Nephron (organoid): ENCODE results near the gene GET3.
"Not testable (repeated sequence)": the region's sequence is repeated elsewhere in the genome, so short reads cannot be mapped to it uniquely, and the experiment has no call there.

Experiments
- H3K27ac Mint-ChIP-seq, 3 experiments: 2 replicates each; pipeline ENCODE4 v1.8.0; 2020; ENCODE audit warnings: mixed read lengths in 3 of 3, mild to moderate bottlenecking in 2 of 3, moderate library complexity in 1 of 3
- H3K27me3 Mint-ChIP-seq: 2 replicates; pipeline ENCODE4 v1.8.0; 2021; ENCODE audit warnings: low read depth, mild to moderate bottlenecking, moderate library complexity, mixed read lengths
- H3K36me3 Mint-ChIP-seq: 2 replicates; pipeline ENCODE4 v1.8.0; 2020; ENCODE audit warnings: low read depth, mixed read lengths
- H3K4me1 Mint-ChIP-seq: 2 replicates; pipeline ENCODE4 v1.8.0; 2020; ENCODE audit warnings: mixed read lengths
- H3K4me3 Mint-ChIP-seq, 3 experiments: 2 replicates each; pipeline ENCODE4 v1.8.0; 2020; ENCODE audit warnings: mild to moderate bottlenecking in 3 of 3, mixed read lengths in 3 of 3, moderate library complexity in 2 of 3
- H3K9me3 Mint-ChIP-seq: 2 replicates; pipeline ENCODE4 v1.8.0; 2020; ENCODE audit warnings: mixed read lengths
- TF ChIP-seq, protein P1 (sequence below), 3 experiments: fragments of 200-600 bp; sonication (generic); IDR thresholded peaks; one replicate each; pipeline ENCODE4 v1.5.0; 2021; ENCODE audit warnings: antibody characterized with exemption in 3 of 3; ENCODE audit not compliant: unreplicated experiment in 3 of 3

Gene GET3

DNA sequence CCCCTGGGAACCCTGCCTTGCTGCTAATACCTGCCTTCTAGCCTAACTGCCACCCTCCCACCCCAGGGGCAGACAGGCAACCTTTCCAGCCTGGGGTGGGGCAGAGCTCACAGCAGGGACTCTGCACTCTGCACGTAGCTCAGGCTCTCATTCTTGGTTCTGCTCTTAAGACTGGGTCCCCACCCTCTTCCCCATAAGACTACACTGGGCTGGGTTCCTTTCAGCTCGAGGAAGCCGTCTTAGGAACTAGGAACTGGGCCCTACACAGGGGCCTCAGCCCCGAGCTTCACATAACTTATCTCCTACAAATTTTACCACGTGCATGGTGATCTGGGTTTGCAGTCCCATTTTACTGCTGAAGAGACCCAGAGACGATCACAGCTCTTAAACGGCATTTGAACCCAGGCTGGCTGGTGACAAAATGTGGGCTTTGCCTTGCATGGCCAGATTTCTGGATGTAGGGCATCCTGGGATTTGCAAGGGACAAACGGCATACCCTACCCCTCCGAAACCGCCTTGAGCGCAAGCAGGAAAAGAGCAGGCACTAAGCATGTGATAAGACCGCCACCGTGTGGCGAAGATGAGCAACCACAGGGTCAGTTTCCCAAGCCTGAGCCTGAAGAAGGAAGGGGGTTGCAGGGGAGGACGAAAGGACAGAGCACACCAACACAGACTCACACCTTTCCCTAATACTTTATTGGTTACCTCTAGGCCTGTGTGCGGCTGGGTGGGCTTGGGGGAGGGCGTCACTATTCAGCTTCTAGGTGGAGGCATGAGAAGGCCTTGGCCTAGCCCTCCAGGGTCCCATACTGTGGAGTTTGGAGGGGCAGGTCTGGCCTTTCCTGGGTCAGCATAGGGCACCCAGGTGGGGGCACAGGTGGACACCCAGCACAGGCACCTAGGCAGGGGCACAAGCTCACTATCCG is 59.1 kb downstream of the GET3 start:
- H3K27ac Mint-ChIP-seq, result peak overlapping the region; percentile 31 to 72 (median 66)
- TF ChIP-seq, protein P1, sequence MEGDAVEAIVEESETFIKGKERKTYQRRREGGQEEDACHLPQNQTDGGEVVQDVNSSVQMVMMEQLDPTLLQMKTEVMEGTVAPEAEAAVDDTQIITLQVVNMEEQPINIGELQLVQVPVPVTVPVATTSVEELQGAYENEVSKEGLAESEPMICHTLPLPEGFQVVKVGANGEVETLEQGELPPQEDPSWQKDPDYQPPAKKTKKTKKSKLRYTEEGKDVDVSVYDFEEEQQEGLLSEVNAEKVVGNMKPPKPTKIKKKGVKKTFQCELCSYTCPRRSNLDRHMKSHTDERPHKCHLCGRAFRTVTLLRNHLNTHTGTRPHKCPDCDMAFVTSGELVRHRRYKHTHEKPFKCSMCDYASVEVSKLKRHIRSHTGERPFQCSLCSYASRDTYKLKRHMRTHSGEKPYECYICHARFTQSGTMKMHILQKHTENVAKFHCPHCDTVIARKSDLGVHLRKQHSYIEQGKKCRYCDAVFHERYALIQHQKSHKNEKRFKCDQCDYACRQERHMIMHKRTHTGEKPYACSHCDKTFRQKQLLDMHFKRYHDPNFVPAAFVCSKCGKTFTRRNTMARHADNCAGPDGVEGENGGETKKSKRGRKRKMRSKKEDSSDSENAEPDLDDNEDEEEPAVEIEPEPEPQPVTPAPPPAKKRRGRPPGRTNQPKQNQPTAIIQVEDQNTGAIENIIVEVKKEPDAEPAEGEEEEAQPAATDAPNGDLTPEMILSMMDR (IDR thresholded peaks at IDR 0.05; ENCODE audit: unreplicated experiment in 3 of 3), result peak; percentile 91 to 92 (median 92)
- H3K4me1 Mint-ChIP-seq, result peaks cover 23% of the 10 kb centered on the region
- no peaks in the 10 kb centered on the region for H3K9me3 Mint-ChIP-seq
- peak overlapping the region; percentile 72 to 80 (median 79) for H3K4me3 Mint-ChIP-seq
- H3K36me3 Mint-ChIP-seq, result peaks cover 13% of the 10 kb centered on the region
- H3K27me3 Mint-ChIP-seq, result no peaks in the 10 kb centered on the region

- Mint-ChIP-seq H3K4me1 (peaks cover 24% of the 10 kb centered on the region), H3K27ac (no peak overlapping the region), H3K27me3 (no peaks in the 10 kb centered on the region), H3K36me3 (peaks cover 13% of the 10 kb centered on the region), H3K9me3 (no peaks in the 10 kb centered on the region), H3K4me3 (no peak overlapping the region)
- TF ChIP-seq, protein P1 (IDR thresholded peaks at IDR 0.05; ENCODE audit: unreplicated experiment in 3 of 3), result no peak
Observed at GRCh38 chr19:12797141-12797587, 59.9 kb downstream of the GET3 start.

DNA sequence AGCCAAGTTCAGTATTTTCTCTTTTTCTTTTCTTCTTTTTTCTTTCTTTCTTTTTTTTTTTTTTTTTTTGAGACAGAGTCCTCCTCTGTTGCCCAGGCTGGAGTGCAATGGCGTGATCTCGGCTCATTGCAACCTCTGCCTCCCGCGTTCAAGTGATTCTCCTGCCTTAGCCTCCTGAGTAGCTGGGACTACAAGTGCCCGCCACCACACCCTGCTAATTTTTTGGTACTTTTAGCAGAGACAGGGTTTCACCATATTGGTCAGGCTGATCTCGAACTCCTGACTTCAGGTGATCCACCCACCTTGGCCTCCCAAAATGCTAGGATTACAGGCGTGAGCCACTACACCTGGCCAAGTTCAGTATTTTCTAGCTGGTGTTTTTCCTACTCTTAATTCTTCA is 60.3 kb downstream of the GET3 start:
- H3K27ac Mint-ChIP-seq, H3K4me3 Mint-ChIP-seq, H3K27me3 Mint-ChIP-seq, H3K9me3 Mint-ChIP-seq: not testable (repeated sequence)
- peaks cover 13% of the 10 kb centered on the region for H3K36me3 Mint-ChIP-seq
- H3K4me1 Mint-ChIP-seq, result peaks cover 29% of the 10 kb centered on the region
